Astrocyte of the hippocampus (primary cell): ENCODE measurements around the gene LRRTM3.

ENCODE experiments used
- DNase-seq: peaks from one replicate; pipeline ENCODE4 v3.0.0; 2011; ENCODE audit warnings: low read depth, low spot score

Gene LRRTM3

GRCh38 chr10:67022099-67022498 lies 96.3 kb downstream of the LRRTM3 start:
- no peak for DNase-seq

- no peak for DNase-seq
Observed at GRCh38 chr10:67033878-67034277, 108.0 kb downstream of the LRRTM3 start.

- DNase-seq, result no peak
Observed at GRCh38 chr10:67036808-67037207, 111.0 kb downstream of the LRRTM3 start.

- DNase-seq, result no peak
Observed at GRCh38 chr10:67043041-67043440, 117.2 kb downstream of the LRRTM3 start.

- no peak for DNase-seq
Observed at GRCh38 chr10:67045404-67045803, 119.6 kb downstream of the LRRTM3 start.

GRCh38 chr10:67046507-67046906 lies 120.7 kb downstream of the LRRTM3 start:
- DNase-seq, result no peak

GRCh38 chr10:67049988-67050387 lies 124.2 kb downstream of the LRRTM3 start:
- no peak for DNase-seq

GRCh38 chr10:67050415-67050814 lies 124.6 kb downstream of the LRRTM3 start:
- DNase-seq, result peak; percentile 5

GRCh38 chr10:67072654-67073053 lies 146.8 kb downstream of the LRRTM3 start:
- no peak for DNase-seq

- DNase-seq, result no peak
Observed at GRCh38 chr10:67075491-67075971, 149.7 kb downstream of the LRRTM3 start.

- DNase-seq, result no peak
Observed at GRCh38 chr10:67076144-67076543, 150.3 kb downstream of the LRRTM3 start.

GRCh38 chr10:67077376-67077775 lies 151.5 kb downstream of the LRRTM3 start:
- DNase-seq, result no peak

- peak; percentile 15 for DNase-seq
Observed at GRCh38 chr10:67079126-67079525, 153.3 kb downstream of the LRRTM3 start.

- DNase-seq, result no peak
Observed at GRCh38 chr10:67086327-67087134, 160.7 kb downstream of the LRRTM3 start.

GRCh38 chr10:67087135-67087425 lies 161.2 kb downstream of the LRRTM3 start:
- no peak for DNase-seq

- DNase-seq, result peak; percentile 63
Observed at GRCh38 chr10:67088036-67088435, 162.2 kb downstream of the LRRTM3 start.

- DNase-seq, result no peak
Observed at GRCh38 chr10:67095531-67095930, 169.7 kb downstream of the LRRTM3 start.

GRCh38 chr10:67098461-67098860 lies 172.6 kb downstream of the LRRTM3 start:
- DNase-seq, result peak; percentile 56

- DNase-seq, result no peak
Observed at GRCh38 chr10:67100951-67101350, 175.1 kb downstream of the LRRTM3 start.

- DNase-seq, result no peak
Observed at GRCh38 chr10:67107670-67108069, 181.8 kb downstream of the LRRTM3 start.

GRCh38 chr10:67110286-67110685 lies 184.4 kb downstream of the LRRTM3 start:
- DNase-seq, result no peak

- no peak for DNase-seq
Observed at GRCh38 chr10:67112765-67113164, 186.9 kb downstream of the LRRTM3 start.

- no peak for DNase-seq
Observed at GRCh38 chr10:67114945-67115344, 189.1 kb downstream of the LRRTM3 start.

- DNase-seq, result no peak
Observed at GRCh38 chr10:67115972-67116371, 190.1 kb downstream of the LRRTM3 start.
